Activated CD8-positive, alpha-beta memory T cell treated with anti-CD3 and anti-CD28 coated beads for 36 hours (primary cell): Measurements from ENCODE around the gene SDK1. TPM values are rescaled to one million over a fixed set of nuclear protein-coding genes. Genes with fewer than 3 reads are reported as not detected.

Source experiments
- CTCF ChIA-PET: fragments of 350-600 bp; sonication (Branson Sonifier 250); formaldehyde crosslinking; loops from one replicate; lab custom pipeline; 2021; ENCODE audit warnings: antibody characterized with exemption; lab: Charles Lee
- POLR2A ChIA-PET: fragments of 350-600 bp; sonication (Branson Sonifier 250); formaldehyde crosslinking; loops from one replicate; lab custom pipeline; 2021; ENCODE audit warnings: antibody characterized with exemption; lab: Charles Lee
- total RNA-seq, 2 experiments: library from RNA; stranded (reverse); gene quantifications; one replicate each; pipeline ENCODE4 v1.2.3, GENCODE V29; 2021

SDK1 gene
- total RNA-seq, 2 experiments from 2014 or later, result 0.15 to 0.50 TPM

DNA sequence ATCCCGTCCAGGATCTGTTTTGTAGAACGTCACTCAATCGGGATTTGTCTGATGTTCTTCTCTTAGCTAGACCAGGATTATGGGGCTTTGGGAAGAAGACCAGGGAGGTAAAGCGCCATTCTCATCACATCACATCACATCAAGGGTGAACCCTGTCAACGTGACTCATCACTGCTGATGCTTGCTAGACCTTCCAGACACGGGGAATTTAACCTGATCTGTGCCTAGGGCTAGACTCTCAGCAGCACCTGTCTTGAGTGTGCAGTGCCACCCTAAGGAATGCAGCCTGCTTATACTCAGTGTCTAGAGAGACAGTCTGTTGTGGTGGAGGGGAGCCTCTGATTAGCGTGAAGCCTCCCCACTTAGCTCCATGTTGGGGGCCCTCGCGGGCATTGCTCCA, 702.5 kb downstream of the SDK1 start:
- ChIA-PET POLR2A (no interaction called here), CTCF (no interaction called here)

DNA sequence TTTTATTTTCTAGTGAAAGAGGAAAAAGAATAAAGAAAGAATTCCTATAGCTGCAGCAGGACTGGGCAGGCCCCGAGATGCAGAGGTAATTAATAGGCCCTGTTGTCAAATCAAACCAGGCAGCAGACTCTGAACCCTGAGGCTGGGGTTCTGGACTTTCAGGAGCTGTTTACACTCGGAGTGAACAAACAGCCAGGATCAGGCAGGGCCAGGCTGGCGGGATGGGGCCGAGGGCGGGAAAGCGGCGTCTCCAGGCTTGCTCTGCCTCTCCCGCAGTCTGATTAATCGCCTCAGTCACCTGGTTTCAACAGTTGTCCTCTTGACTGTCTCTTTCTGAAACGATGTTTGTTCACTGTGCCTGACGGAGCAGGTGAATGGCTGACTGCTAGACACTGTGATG, 705.6 kb downstream of the SDK1 start:
- ChIA-PET CTCF (no interaction called here), POLR2A (no interaction called here)

DNA sequence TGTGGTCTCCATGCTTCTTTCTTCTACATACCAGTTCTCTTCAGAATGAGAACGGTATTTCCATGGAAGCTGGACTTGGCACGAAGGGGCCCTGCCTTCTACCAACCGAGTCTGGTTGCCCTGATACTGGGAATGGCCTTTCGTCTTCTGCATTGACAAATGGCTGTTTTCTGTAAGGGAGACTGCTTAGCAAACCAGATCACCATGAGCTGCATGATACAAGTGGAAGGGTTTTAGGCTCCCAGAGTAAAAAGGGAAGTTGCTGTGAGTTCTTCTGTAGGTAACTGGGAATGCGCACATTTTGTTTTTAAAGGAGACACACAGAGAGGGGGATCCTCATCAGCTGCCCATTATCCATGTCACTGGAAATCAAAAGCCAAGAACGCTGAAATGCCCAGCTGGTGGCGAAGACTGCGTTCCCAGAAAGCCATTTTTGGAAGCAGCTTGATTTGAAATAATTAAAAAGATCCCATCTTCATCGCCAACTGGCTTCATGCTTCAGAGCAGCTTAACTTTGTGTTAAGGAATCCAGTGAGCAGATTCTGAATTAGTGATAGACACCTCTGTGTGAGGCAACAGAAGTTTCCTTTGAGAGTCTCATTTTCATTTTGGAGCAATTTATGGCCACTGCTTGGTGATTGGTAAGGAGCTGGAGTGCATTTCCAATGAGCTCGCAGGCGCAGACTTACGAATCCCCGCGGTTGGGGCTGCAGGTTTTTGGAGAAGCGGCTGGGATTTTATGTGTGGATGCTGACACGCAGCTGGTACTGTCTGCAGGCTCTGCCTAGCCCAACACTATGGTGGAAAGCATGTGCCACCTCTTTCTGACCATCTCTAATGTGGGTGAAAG, 708.4 kb downstream of the SDK1 start:
- ChIA-PET CTCF (interaction anchor here (0.9 kb wide), 1 partner anchor 11 kb away, joined by 3 read pairs; no protein-coding TSS in a partner anchor), POLR2A (no interaction called here)

DNA sequence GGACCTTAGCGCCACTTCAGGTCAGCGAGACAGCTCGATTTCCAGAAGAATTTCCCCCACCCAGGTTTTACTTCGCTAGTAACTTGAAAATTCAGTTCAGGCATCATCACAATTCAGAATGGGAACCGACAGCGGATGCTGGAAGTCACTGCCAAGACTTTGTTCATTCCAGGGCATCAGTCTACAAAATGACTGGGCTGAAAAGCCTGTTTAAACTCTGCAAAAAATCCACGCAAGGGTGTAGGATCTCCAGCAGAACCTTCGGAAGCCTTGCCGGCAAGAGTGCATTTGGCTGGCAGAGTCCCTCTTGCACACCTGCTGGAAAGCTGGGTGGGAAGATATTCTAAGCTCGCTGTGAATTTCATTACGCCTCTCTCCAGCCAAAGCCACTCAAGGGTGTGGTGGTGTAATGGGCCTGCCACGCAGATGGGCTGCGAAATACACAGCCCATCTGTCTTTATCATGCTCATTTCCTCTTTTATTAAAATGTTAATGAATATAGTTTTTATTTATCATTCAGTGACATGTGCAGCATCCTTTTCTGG, 709.1 kb downstream of the SDK1 start:
- ChIA-PET POLR2A (no interaction called here), CTCF (no interaction called here)

DNA sequence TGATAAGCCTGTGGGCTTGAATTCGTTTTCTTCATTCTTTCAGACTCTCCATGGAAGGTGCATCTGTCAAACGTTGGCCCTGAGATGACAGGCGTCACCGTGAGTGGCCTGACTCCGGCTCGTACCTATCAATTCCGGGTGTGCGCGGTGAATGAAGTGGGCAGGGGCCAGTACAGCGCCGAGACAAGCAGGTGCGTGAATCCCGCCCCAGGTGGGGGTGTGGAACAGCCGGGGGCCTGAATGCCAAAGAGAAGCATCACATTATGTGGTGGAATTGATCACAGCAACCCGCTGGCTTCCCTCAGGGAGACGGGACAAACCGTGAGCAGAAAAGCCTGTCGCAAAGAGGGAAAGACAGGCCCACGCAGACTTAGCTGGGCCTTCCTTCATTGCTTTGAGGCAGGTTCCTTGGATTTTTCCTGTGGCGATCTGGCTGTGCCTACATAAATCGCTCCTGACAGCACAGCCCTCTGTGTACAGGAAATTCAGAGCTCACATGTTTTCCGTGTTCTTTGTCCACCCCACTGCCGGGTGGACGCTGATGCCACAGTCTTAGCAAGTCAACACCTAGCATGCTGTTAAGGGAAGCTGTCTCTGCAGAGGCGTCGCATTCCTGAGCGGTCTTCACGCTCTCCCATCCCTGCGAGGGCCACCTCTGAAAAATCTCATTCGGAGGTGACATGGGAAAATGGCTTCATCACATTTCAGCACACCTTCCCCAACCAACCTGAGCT, 710.0 kb downstream of the SDK1 start:
- POLR2A ChIA-PET, result no interaction called here
- CTCF ChIA-PET, result no interaction called here

DNA sequence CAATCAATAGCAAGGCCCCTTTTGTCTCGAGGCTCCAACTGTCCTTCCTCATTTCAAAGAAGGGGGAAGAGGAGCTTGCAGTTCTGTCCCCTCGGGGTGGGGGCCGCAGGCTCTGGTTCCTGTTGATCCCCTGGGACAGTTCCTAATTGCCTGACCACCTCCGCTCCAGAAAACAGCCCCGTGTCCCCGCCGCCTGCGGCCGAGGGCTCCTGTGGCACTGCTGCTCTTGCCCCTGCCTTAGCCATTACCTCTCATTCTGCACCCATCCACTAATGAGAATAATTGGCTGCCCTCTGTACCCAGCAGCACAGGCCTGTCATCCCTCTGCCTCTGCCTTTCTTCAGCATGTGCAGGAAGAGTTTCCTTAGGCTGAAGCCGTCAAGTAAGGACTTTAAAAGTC, 712.7 kb downstream of the SDK1 start:
- CTCF ChIA-PET, result no interaction called here
- POLR2A ChIA-PET, result no interaction called here

DNA sequence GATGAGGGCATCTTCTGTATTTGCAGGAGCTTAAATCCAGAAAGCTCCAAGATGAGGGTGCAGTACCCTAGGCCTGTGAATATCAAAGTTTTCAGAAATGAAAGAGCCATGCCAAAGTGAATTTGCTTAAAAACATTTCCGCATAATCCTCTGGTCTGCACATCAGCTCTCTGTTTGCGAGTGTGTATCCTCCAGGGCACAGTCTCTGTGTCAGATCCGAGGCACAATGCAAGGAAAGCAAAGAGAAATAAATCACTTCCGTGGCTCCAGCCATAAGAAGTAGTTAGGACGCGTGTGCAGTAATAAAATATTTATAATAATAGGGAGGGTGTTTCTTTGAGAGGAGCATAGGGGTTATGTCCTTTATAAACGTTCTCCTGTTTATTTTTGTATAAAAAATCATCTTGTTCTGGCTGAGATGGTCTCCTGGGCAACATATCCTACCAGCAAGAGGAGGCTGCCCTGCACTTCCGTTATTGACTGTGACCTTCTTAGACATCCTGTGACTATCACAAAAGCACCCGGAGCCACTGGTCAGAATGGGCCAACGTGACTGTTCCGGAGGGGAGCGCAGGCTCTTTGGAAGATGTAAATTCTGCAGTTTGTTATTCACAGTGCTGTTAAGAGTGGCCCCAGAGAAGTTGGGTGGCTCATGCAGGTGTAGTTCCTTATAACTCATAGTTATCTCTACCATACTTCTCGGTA, 713.4 kb downstream of the SDK1 start:
- ChIA-PET CTCF (no interaction called here), POLR2A (no interaction called here)

DNA sequence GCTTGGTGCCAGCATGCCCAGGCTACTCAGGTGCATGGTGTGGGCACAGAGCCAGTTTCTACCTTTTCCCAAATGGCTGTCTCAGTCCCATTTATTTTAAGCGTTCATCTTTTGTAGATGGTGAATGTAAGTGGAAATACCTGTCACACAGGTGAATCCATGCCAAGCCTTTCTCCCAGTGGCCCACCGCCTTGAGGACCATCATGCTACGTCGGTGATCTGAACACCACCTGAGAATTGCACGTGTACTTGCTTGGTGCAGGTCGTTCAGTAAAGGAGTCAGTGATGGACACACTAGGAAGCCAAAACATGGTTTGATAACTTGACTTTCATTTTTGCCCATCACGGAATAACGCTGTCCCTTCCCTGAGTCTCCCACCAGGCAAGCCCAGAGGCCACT, 714.3 kb downstream of the SDK1 start:
- POLR2A ChIA-PET, result no interaction called here
- CTCF ChIA-PET, result no interaction called here

DNA sequence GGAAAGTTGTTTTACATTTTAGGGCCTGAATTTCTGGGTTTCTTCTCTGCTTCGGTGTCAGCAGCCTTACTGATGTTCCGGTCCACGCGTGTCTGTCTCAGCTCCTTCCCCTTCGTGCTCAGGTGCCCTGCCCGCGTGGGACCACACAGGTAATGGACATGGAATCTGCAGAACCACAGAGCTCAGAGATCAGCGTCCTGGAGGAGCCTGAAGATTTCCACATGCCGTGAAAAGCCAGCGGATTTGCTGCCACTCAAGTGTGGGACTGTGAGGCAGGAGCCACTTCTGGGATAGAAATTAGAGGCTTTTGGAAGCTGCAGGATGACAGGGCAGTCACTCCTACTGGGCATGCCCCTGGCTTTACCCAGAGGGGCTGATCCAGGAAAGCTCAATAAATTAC, 714.9 kb downstream of the SDK1 start:
- ChIA-PET POLR2A (no interaction called here), CTCF (interaction anchor here (1.6 kb wide), 1 partner anchor 8 kb away, joined by 5 read pairs; no protein-coding TSS in a partner anchor)

DNA sequence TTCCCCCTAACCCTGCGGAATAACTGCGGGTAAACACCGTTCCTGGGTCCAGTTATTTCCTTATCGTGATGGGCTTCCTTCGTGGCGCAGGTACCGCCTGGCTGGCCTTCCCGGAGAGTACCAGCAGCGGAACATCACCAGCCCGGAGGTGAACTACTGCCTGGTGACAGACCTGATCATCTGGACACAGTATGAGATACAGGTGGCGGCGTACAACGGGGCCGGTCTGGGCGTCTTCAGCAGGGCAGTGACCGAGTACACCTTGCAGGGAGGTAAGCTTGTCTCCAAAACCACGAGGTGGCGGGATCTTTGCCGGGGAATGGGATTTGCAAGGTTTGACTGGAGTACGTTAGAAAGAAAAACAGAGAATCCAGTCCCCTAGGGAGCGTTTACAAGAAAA, 716.0 kb downstream of the SDK1 start:
- POLR2A ChIA-PET, result no interaction called here
- CTCF ChIA-PET, result interaction anchor here (1.6 kb wide), 1 partner anchor 9 kb away, joined by 5 read pairs; no protein-coding TSS in a partner anchor

DNA sequence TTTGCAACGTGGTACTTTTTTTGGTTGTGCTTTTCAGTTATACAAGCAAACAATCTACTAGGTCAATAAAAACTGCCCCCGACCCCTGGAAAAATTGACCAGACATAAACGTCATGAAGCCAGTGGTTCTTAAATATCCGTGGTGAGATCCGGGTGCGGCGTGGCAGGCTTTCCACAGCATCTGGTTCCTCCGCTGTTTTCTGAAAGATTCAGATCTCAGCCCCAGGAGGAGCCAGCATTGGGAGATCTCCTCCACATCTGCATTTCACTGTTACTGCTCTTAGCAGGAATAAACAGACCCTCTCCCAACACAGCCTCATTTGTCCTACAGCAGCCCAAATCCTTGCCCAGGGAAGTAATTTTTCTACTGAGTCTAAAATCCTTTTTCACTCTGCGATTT, 716.7 kb downstream of the SDK1 start:
- CTCF ChIA-PET, result no interaction called here
- POLR2A ChIA-PET, result no interaction called here

DNA sequence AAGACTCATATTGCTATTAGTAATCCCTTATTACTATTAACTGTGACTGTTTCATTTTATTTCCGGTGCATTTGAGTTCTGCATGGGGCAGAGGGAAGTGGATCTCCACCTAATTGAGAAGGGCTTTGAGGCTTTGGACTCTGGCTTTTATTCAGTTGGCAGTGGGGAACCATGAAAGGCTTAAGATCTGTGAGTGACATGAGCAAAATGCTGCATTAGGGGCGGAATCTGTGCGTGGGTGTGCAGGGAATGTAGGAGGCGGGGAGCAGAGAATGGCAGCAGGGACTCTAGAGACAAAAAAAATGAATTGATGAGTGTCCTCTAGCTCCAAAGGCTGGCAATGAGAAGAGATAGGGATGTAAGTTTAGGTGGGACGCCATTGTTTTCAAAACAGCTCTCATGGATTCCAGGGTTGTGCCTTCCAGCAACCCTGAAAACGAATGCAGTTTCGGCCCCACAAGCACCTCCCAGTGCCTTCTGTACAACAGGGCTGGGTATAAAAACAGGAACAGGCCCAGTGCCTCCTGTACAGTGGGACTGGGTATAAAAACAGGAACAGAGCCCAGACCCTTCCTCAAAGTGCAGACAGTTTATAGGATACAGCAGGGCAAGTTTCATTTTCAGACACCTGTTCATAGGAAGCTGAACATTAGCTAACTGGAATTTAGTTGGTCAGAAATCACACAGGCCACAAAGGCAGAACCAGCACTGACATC, 717.7 kb downstream of the SDK1 start:
- CTCF ChIA-PET, result no interaction called here
- POLR2A ChIA-PET, result no interaction called here

DNA sequence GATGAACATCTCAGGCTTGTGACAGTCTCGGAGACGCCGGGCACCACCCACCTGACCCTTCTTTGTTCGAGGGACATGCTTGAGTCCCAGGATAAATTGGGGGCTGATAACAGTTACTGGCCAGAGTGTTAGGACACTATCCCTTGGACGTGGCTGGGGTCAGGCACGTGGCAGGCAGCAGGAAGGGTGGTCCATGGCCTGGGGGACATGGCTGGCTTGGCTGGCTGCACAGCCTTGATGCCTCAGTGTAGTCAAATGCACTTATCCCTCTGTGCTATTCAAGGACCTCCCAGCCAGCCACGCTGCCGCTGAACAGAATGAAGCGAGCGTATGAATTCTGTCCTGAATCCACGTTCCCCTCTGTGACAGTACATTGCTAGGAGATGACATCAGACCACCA, 719.0 kb downstream of the SDK1 start:
- POLR2A ChIA-PET, result no interaction called here
- CTCF ChIA-PET, result no interaction called here

DNA sequence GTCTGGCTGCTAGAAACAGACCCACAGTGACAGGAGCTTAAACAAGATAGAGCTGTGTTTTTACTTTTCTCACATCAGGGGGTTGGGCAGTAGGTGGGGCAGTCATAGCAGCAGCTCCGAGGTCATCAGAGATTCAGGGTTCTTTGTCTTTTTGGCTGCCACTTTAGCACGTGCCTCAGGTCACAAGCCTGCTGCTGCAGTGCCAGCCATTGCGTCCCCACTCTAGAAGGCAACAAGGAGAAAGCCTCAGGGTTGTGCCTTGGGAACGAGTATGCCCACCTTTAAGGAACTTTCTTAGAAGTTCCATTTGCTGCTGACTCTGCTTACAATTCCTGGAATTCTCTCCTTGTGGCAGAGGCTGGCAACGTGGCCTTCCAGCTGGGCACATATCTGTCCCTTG, 720.4 kb downstream of the SDK1 start:
- POLR2A ChIA-PET, result interaction anchor here (0.6 kb wide), 1 partner anchor 171 kb away, joined by 3 read pairs; no protein-coding TSS in a partner anchor
- CTCF ChIA-PET, result no interaction called here

DNA sequence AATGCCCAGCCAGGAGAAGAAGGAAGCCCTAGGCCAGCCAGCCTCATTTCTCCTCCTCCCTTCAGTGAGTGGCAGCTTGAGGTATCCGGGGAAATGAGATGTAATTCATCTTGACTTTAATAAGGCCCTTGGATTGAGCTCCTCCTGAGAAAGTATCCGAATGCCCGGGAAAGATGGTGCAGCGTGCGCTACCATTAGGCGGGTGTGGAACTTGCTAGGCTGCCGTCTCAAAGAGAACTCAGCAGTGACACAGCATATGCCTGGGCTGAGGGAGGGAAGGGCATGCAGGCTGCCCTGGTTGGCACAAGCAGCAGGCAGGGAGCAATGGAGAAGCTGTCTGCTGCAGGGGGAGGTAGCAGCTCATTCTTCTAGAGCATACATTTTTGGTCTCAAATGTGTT, 721.2 kb downstream of the SDK1 start:
- POLR2A ChIA-PET, result no interaction called here
- CTCF ChIA-PET, result no interaction called here

DNA sequence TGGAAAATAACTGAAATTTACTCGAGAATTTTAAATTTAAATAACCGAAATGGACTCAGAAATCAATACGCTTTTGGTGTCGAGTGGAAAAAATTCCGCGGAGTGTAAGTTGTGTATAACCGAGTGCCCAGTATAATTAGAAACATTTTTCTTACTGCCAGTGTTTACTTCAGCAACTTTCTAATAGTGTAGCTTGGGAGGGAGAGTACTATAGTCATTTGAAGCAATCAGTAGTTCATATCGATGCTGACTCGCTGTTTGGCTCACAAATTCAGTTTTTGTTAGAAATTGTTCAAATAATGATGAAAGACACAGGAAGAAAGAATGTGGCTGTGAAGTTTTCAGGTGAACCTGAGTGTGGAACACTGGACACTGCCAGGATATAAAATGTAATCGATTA, 722.5 kb downstream of the SDK1 start:
- CTCF ChIA-PET, result no interaction called here

DNA sequence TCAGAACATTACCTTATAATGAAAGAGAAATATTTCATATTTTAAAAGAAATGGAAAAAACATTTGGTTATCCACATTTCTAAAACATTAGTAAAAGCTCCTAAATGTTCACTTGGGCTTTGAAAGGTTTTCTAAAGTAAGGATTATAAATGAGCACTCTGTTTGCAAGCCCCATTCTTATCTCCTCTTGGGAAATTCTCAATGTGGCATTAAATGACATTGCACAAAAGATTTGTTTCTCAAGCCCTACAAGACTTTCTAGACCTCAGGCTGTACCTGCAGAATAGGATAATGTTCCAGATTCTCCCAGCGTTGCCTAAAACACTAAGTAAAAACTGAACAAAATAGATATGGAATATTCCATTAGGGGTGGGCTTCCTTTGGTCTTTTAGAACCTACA, 723.1 kb downstream of the SDK1 start:
- ChIA-PET POLR2A (no interaction called here), CTCF (no interaction called here)

More for the DNA sequence above, 722.5 kb downstream of the SDK1 start:
- POLR2A ChIA-PET, result no interaction called here

DNA sequence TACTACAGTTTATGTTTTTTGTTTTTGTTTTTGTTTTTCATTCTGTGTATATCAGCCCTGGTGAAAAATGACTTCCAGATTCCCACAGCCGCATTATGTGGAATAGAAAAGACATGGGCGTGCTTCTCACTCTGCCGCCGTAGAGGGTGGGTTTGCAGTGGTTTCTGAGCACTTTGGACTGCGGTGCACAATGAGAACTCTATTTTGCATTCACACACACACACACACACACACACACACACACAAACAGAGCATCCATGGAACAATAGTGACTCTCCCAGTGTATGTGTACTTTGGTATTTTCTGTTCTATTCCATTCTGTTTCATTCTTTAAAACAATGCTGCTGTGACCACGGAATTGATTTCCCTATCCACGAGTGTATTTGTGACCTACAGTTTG, 723.8 kb downstream of the SDK1 start:
- ChIA-PET POLR2A (no interaction called here), CTCF (no interaction called here)

DNA sequence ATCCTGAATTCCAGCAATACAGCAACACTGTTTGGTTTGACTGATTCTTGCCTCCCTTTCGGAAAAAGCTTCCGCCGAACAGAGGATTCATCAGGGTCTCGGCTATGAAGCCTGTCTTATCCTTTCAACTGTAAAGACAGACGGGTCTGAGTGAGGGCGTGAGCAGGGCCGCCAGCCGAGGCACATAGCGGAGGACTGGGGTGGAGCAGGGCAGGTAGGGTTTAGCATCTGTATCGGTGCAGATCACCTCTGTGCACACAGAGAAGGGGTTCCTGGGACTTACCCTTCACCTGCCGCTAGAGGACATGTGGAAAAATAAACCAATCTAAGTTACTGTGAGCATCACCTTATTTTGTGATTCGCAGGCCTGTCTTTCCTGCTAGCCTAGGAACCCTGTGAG, 724.2 kb downstream of the SDK1 start:
- CTCF ChIA-PET, result no interaction called here
- POLR2A ChIA-PET, result no interaction called here
